Ecto neural progenitor cell (in vitro differentiated cells): ENCODE measurements around the gene ITGA4.

Source experiments
- DNase-seq: peaks from one replicate; pipeline ENCODE4 v3.0.0-alpha.2; 2018; ENCODE audit warnings: low spot score

The ITGA4 gene

GRCh38 chr2:181574321-181574720, 117.1 kb downstream of the ITGA4 start:
- DNase-seq, result no peak

GRCh38 chr2:181575024-181575649, 118.0 kb downstream of the ITGA4 start:
- DNase-seq, result no peak

- no peak for DNase-seq
Observed at GRCh38 chr2:181575650-181576025, 118.5 kb downstream of the ITGA4 start.

- no peak for DNase-seq
Observed at GRCh38 chr2:181576431-181576830, 119.2 kb downstream of the ITGA4 start.

GRCh38 chr2:181578829-181579228, 121.6 kb downstream of the ITGA4 start:
- DNase-seq, result no peak

GRCh38 chr2:181581534-181581933, 124.3 kb downstream of the ITGA4 start:
- DNase-seq, result no peak

GRCh38 chr2:181585732-181586131, 128.5 kb downstream of the ITGA4 start:
- no peak for DNase-seq
